ENCODE data around the gene HRCT1.

DNA sequence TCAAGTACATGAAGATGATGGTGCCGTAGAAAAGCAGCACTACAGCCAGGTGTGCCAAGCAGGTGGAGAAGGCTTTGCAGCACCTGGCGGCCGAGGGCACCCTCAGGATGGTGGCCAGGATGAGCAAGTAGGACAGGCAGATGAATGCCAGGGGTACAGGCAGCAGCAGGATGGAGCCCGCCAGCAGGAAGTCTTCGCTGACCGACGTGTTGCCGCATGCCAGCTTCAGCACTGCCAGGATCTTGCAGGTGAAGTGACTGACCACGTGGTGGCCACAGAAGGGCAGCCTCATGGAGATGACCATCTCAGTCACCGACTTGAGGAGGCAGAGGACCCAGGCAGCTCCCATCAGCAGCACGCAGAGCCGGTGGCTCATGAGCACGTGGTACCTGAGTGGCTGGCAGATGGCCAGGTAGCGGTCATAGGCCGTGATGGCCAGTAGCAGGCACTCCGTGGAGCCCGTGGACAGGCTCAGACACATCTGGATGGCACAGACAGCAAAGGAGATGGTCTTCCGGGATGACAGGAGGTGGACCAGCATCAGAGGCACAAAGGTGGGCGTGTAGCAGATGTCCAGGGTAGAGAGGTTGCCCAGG lies 36.3 kb upstream of the HRCT1 start:
- no peak for TF ChIP-seq POLR2AphosphoS5 (IDR thresholded peaks at IDR 0.05; ENCODE audit: low read depth, low read length)
- TF ChIP-seq POLR2A (IDR thresholded peaks at IDR 0.05; ENCODE audit: low read depth, low read length) = no peak
- no peak for TF ChIP-seq PAX5 (IDR thresholded peaks at IDR 0.05; ENCODE audit: insufficient read depth, low read length, severe bottlenecking)

All from GM12891 (cell line).